Endothelial cell of umbilical vein (primary cell): ENCODE results near the gene WSB1. TPM values are rescaled to one million over a fixed set of nuclear protein-coding genes. Genes with fewer than 3 reads are reported as not detected.

Experiments used
- BruUV-seq: library from RNA; stranded (reverse); fragments of 400-500 nt; replicated peaks from 2 replicates; lab custom pipeline; 2021; lab: Mats Ljungman, UMichigan
- CTCF ChIA-PET: fragments of 300-600, 350-600 bp; sonication (Branson Sonifier 250); formaldehyde crosslinking; loops from one replicate; lab custom pipeline; 2021; ENCODE audit warnings: antibody characterized with exemption, inconsistent platforms; lab: Charles Lee
- POLR2A ChIA-PET: fragments of 300-600, 350-600 bp; sonication (Branson Sonifier 250); formaldehyde crosslinking; loops from one replicate; lab custom pipeline; 2021; ENCODE audit warnings: antibody characterized with exemption, inconsistent platforms; lab: Charles Lee
- DNase-seq: peaks from one replicate; pipeline ENCODE4 v3.0.0-alpha.2; 2011; ENCODE audit warnings: low read depth, low spot score
- FAIRE-seq: peaks from 2 replicates; lab custom pipeline; 2011; peaks lifted over from hg19 to GRCh38; lab: Jason Lieb, UNC
- H2AFZ ChIP-seq: 2 replicates; pipeline ENCODE4 v1.6.0; 2012; ENCODE audit warnings: low read depth, low read length, control low read depth, inconsistent platforms
- H3K27ac ChIP-seq: 2 replicates; pipeline ENCODE4 v1.5.1; 2011; ENCODE audit warnings: low read depth, mild to moderate bottlenecking, control low read depth, low read length, moderate library complexity; ENCODE audit not compliant: insufficient read depth
- H3K27me3 ChIP-seq, 2 experiments: 2 replicates each; pipeline versions ENCODE4 v1.6.0 to v1.6.1; 2011; ENCODE audit warnings: low read length in 2 of 2, mixed read lengths in 1 of 2; ENCODE audit not compliant: control insufficient read depth in 2 of 2, insufficient read depth in 2 of 2
- H3K36me3 ChIP-seq, 2 experiments: 2 replicates in 1 of 2; 3 replicates in 1 of 2; pipeline ENCODE4 v1.5.1; 2011; ENCODE audit warnings: low read length in 2 of 2, mild to moderate bottlenecking in 1 of 2, moderate library complexity in 1 of 2; ENCODE audit not compliant: control insufficient read depth in 2 of 2, insufficient read depth in 2 of 2; ENCODE audit errors: extremely low read depth in 1 of 2
- H3K4me1 ChIP-seq: 3 replicates; pipeline ENCODE4 v1.5.1; 2011; ENCODE audit warnings: mild to moderate bottlenecking, low read length; ENCODE audit not compliant: control insufficient read depth, insufficient read depth; ENCODE audit errors: extremely low read depth
- H3K4me2 ChIP-seq: 2 replicates; pipeline ENCODE4 v1.6.1; 2011; ENCODE audit warnings: low read length, control low read depth, mixed read lengths; ENCODE audit not compliant: insufficient read depth
- H3K4me3 ChIP-seq, 3 experiments: fragments of 200-600 bp in 1 of 3; sonication (generic), shearing (Covaris generic) in 1 of 3; replicated peaks in 1 of 3; 2 replicates each; pipeline ENCODE4 v1.5.1; 2011 to 2016; ENCODE audit warnings: control low read depth in 3 of 3, low read length in 3 of 3, mild to moderate bottlenecking in 2 of 3, inconsistent platforms in 1 of 3, low read depth in 1 of 3, moderate library complexity in 1 of 3; ENCODE audit not compliant: insufficient read depth in 1 of 3
- H3K79me2 ChIP-seq: 2 replicates; pipeline ENCODE4 v1.6.0; 2012; ENCODE audit warnings: low read length, inconsistent platforms; ENCODE audit not compliant: control insufficient read depth, insufficient read depth
- H3K9ac ChIP-seq: replicated peaks from 2 replicates; pipeline ENCODE3; 2011; ENCODE audit warnings: low read length, control low read depth; ENCODE audit not compliant: insufficient read depth; ENCODE audit errors: extremely low read depth
- H3K9me1 ChIP-seq: replicated peaks from 3 replicates; pipeline ENCODE4 v1.6.0; 2011; ENCODE audit warnings: mild to moderate bottlenecking, low read length; ENCODE audit not compliant: control insufficient read depth, insufficient read depth; ENCODE audit errors: extremely low read depth
- H3K9me3 ChIP-seq: replicated peaks from 2 replicates; pipeline ENCODE4 v1.5.1; 2012; ENCODE audit warnings: low read length, inconsistent platforms; ENCODE audit not compliant: control insufficient read depth, insufficient read depth
- H4K20me1 ChIP-seq: replicated peaks from 2 replicates; pipeline ENCODE3; 2011; ENCODE audit warnings: mild to moderate bottlenecking, low read length; ENCODE audit not compliant: control insufficient read depth, insufficient read depth; ENCODE audit errors: extremely low read depth
- CTCF ChIP-seq, 2 donors: IDR thresholded peaks; 1 replicate in 1 of 2; 2 replicates in 1 of 2; pipeline ENCODE4 v1.5.1; 2011; ENCODE audit warnings: low read length in 2 of 2, mild to moderate bottlenecking in 2 of 2, moderate library complexity in 2 of 2, control low read depth in 1 of 2, inconsistent platforms in 1 of 2, low read depth in 1 of 2; ENCODE audit not compliant: insufficient read depth in 1 of 2; ENCODE audit errors: extremely low read depth in 1 of 2
- EZH2 ChIP-seq: IDR thresholded peaks from 2 replicates; pipeline ENCODE4 v1.6.1; 2012; ENCODE audit warnings: borderline replicate concordance, low read depth, mild to moderate bottlenecking, moderate library complexity, low read length, inconsistent platforms; ENCODE audit not compliant: severe bottlenecking
- FOS ChIP-seq: IDR thresholded peaks from 2 replicates; pipeline ENCODE4 v1.6.1; 2011; ENCODE audit warnings: mild to moderate bottlenecking, low read length, moderate library complexity, borderline replicate concordance; ENCODE audit not compliant: insufficient read depth
- GATA2 ChIP-seq: IDR thresholded peaks from 2 replicates; pipeline ENCODE4 v1.7.0; 2011; ENCODE audit warnings: low read depth, mild to moderate bottlenecking, moderate library complexity, mixed read lengths, low read length; ENCODE audit not compliant: insufficient read length, insufficient read depth
- JUN ChIP-seq: IDR thresholded peaks from 2 replicates; pipeline ENCODE4 v1.6.1; 2011; ENCODE audit warnings: borderline replicate concordance, low read depth; ENCODE audit not compliant: insufficient read length, insufficient read depth
- MAX ChIP-seq: IDR thresholded peaks from 2 replicates; pipeline ENCODE4 v1.6.1; 2011; ENCODE audit not compliant: insufficient read depth, insufficient read length
- MYC ChIP-seq: IDR thresholded peaks from one replicate; pipeline ENCODE4 v1.6.1; 2011; ENCODE audit warnings: mild to moderate bottlenecking, low read depth, low read length
- POLR2A ChIP-seq: IDR thresholded peaks from 2 replicates; pipeline ENCODE4 v1.6.1; 2012; ENCODE audit warnings: low read depth, mild to moderate bottlenecking, control low read depth, low read length
- POLR2AphosphoS5 ChIP-seq: IDR thresholded peaks from 2 replicates; pipeline ENCODE4 v1.6.1; 2012; ENCODE audit warnings: low read depth, mild to moderate bottlenecking, control low read depth, low read length, moderate library complexity; ENCODE audit not compliant: insufficient read depth
- dilution Hi-C: fragments of 300-500 bp; cut with MboI; formaldehyde crosslinking; loops from one replicate; pipeline ENCODE4 v1.15.0; 2019; ENCODE audit warnings: low sequenced_read_pairs; ENCODE audit not compliant: extremely low pct_ligation_motif_present
- intact Hi-C: fragments of 100-400 bp; cut with micrococcal nuclease; formaldehyde crosslinking; loops from one replicate; pipeline ENCODE4 v1.10.0; 2022
- polyA plus RNA-seq, 4 experiments: library from polyadenylated mRNA; depleted of rRNA in 3 of 4; stranded (reverse) in 3 of 4; unstranded in 1 of 4; fragments of >200 nt; gene quantifications; 2 replicates each; pipeline versions ENCODE4 v1.2.1 to v1.2.3, GENCODE V29; 2011 to 2012; ENCODE audit warnings: missing spikeins in 1 of 4
- total RNA-seq: library from RNA; stranded (reverse); gene quantifications from 2 replicates; pipeline ENCODE4 v1.2.3, GENCODE V29; 2021

WSB1 gene
- total and polyA plus RNA-seq, 2 donors (not counting 3 experiments of a cell fraction or from before 2014, with no cell fraction given): 471 to 736 TPM

DNA sequence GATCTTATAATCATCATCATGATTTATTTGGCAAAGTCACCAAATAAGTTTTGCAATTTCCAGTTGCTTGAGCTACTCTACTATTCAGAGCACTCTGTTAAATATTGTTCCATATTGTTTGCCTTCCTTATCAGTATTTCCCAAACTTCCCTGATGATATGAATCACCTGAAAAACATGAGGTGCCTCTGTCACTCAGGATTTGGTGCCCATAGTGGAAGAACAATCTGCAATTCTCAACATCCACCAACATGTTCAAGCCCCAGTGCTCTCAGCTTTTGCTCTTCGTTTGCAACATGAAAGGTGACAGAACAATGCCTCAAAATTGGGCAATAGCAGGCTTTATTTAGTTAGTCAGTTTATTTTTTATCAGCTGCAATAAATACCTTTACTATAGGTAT lies 28.6 kb upstream of the WSB1 start:
- Histone ChIP-seq H3K9me3 (no peaks in the 10 kb centered on the region), H3K4me1 (peaks cover 33% of the 10 kb centered on the region), H3K4me2 (peak overlapping the region; percentile 20), H4K20me1 (no peaks in the 10 kb centered on the region), H3K36me3 (no peaks in the 10 kb centered on the region), H2AFZ (no peak overlapping the region), H3K9ac (no peak overlapping the region), H3K27me3 (peaks cover 0 to 4% of the 10 kb centered on the region in 2 experiments), H3K4me3 (no peak overlapping the region), H3K9me1 (no peaks in the 10 kb centered on the region), H3K79me2 (no peaks in the 10 kb centered on the region), H3K27ac (peak overlapping the region; percentile 55)
- ChIA-PET POLR2A (interaction anchor here (0.6 to 1.9 kb wide), 4 partner anchors 14 to 29 kb away, joined by 3 to 14 read pairs (median 8); no protein-coding TSS in a partner anchor), CTCF (interaction anchor here (1.0 to 1.5 kb wide), 11 partner anchors 12 to 68 kb away, joined by 3 to 10 read pairs (median 4); no protein-coding TSS in a partner anchor)
- no peak for TF ChIP-seq EZH2
- peak; percentile 94 for TF ChIP-seq JUN
- TF ChIP-seq POLR2A: peak; percentile 63
- peak; percentile 74 for TF ChIP-seq POLR2AphosphoS5
- TF ChIP-seq FOS: peak; percentile 44
- TF ChIP-seq MAX: no peak
- no peak for TF ChIP-seq MYC
- peak; percentile 87 for TF ChIP-seq GATA2
- TF ChIP-seq CTCF (IDR thresholded peaks at IDR 0.05; ENCODE audit: extremely low read depth in 1 of 2, insufficient read depth in 1 of 2, low read depth in 1 of 2, low read length in 2 of 2): no peak
- intact Hi-C loops (loop anchor here (1.0 kb wide), 4 partner anchors 9 to 29 kb away; partner anchors contain the start of gene WSB1), dilution Hi-C loops (no loop called here)
- no TSS peak for BruUV-seq
- peak; percentile 92 for FAIRE-seq
- peak; percentile 93 for DNase-seq
